HepG2 (cell line): ENCODE measurements around the gene CDX2. TPM values are rescaled to one million over a fixed set of nuclear protein-coding genes. Genes with fewer than 3 reads are reported as not detected.

ENCODE experiments used
- ATAC-seq: fragments of 200-7000 bp; cut with Tn5 transposase; 3 replicates; pipeline ENCODE4 v1.9.1; 2020; ENCODE audit warnings: mild to moderate bottlenecking, moderate library complexity
- BruUV-seq: library from RNA; stranded (reverse); fragments of 400-500 nt; replicated peaks from 2 replicates; lab custom pipeline; 2021; lab: Mats Ljungman, UMichigan
- CTCF ChIA-PET: fragments of 300-600 bp; formaldehyde crosslinking; extraction: SDS; loops from one replicate; lab custom pipeline; 2021; ENCODE audit warnings: low total read pairs, inconsistent platforms, low intra/inter-chr PET ratio; lab: Yijun Ruan, JAX
- POLR2A ChIA-PET: fragments of 350-600 bp; sonication (Branson Sonifier 250); formaldehyde crosslinking; loops from one replicate; lab custom pipeline; 2020; ENCODE audit warnings: antibody characterized with exemption, inconsistent platforms; lab: Yijun Ruan, JAX
- DNase-seq: peaks from one replicate; pipeline ENCODE4 v3.0.0-alpha.2; 2015; ENCODE audit warnings: low spot score
- FAIRE-seq: peaks from 3 replicates; lab custom pipeline; 2011; peaks lifted over from hg19 to GRCh38; lab: Jason Lieb, UNC
- H2AFZ ChIP-seq: one replicate; pipeline ENCODE4 v1.6.1; 2011; ENCODE audit warnings: low read length, inconsistent platforms
- H3K27ac ChIP-seq: fragments of 300-600 bp; 3 replicates; pipeline ENCODE4 v1.8.0; 2011; ENCODE audit warnings: mixed run types, mild to moderate bottlenecking, mixed read lengths, low read length, inconsistent platforms; ENCODE audit not compliant: insufficient read depth; ENCODE audit errors: extremely low read length
- H3K27me3 ChIP-seq, 2 experiments: fragments of 200-600 bp in 1 of 2; 2 replicates in 1 of 2; 3 replicates in 1 of 2; pipeline versions ENCODE4 v1.6.0 to v1.8.0; 2011; ENCODE audit warnings: low read length in 2 of 2, mild to moderate bottlenecking in 2 of 2, moderate library complexity in 2 of 2, inconsistent platforms in 1 of 2; ENCODE audit not compliant: insufficient read depth in 2 of 2, control insufficient read depth in 1 of 2
- H3K36me3 ChIP-seq, 2 experiments: fragments of 200-600 bp in 1 of 2; replicated peaks in 1 of 2; 2 replicates in 1 of 2; 3 replicates in 1 of 2; pipeline versions ENCODE4 v1.5.1 to v1.8.0; 2011; ENCODE audit warnings: low read length in 2 of 2, inconsistent platforms in 1 of 2; ENCODE audit not compliant: insufficient read depth in 2 of 2, control insufficient read depth in 1 of 2
- H3K4me1 ChIP-seq: 2 replicates; pipeline ENCODE4 v1.5.1; 2012; ENCODE audit warnings: low read length, inconsistent platforms; ENCODE audit not compliant: insufficient read depth
- H3K4me2 ChIP-seq: 2 replicates; pipeline ENCODE4 v1.6.0; 2011; ENCODE audit warnings: low read depth, low read length, inconsistent platforms
- H3K4me3 ChIP-seq, 3 experiments: fragments of 200-600 bp in 1 of 3; sonication (generic), shearing (Covaris generic) in 1 of 3; replicated peaks in 1 of 3; 2 replicates each; pipeline ENCODE4 v1.5.1; 2011 to 2016; ENCODE audit warnings: low read length in 3 of 3, inconsistent platforms in 2 of 3, low read depth in 2 of 3, mild to moderate bottlenecking in 2 of 3, control low read depth in 1 of 3, mixed read lengths in 1 of 3; ENCODE audit not compliant: insufficient read depth in 1 of 3
- H3K79me2 ChIP-seq: one replicate; pipeline ENCODE4 v1.6.1; 2011; ENCODE audit warnings: low read length, inconsistent platforms; ENCODE audit not compliant: insufficient read depth
- H3K9ac ChIP-seq: 2 replicates; pipeline ENCODE4 v1.6.0; 2011; ENCODE audit warnings: mild to moderate bottlenecking, low read depth, low read length, inconsistent platforms; ENCODE audit not compliant: insufficient read depth
- H3K9me3 ChIP-seq: 2 replicates; pipeline ENCODE4 v1.5.1; 2012; ENCODE audit warnings: mild to moderate bottlenecking, low read length
- H4K20me1 ChIP-seq: 2 replicates; pipeline ENCODE4 v1.6.0; 2011; ENCODE audit warnings: inconsistent platforms, mild to moderate bottlenecking, low read length, moderate library complexity; ENCODE audit not compliant: insufficient read depth
- PPARG ChIP-seq: conservative IDR thresholded peaks from 2 replicates; pipeline ENCODE4 v1.6.1; 2016; ENCODE audit warnings: missing biosample characterization, missing genetic modification reagents
- SATB2 ChIP-seq: sonication (generic); formaldehyde crosslinking; IDR thresholded peaks from 2 replicates; pipeline ENCODE4 v1.5.0; 2020; ENCODE audit warnings: missing genetic modification reagents
- SNAI1 ChIP-seq: sonication (generic); formaldehyde crosslinking; IDR thresholded peaks from 2 replicates; pipeline ENCODE4 v1.5.0; 2020; ENCODE audit warnings: mild to moderate bottlenecking, missing genetic modification reagents, borderline replicate concordance
- SP1 ChIP-seq, 2 experiments: fragments of 450-650 bp in 1 of 2; sonication (generic) in 1 of 2; formaldehyde crosslinking in 1 of 2; IDR thresholded peaks; 2 replicates each; pipeline versions ENCODE4 v1.4.0 to v1.6.1; 2016 to 2020; ENCODE audit warnings: missing genetic modification reagents in 1 of 2
- SRSF4 ChIP-seq: fragments of 200-400 bp; formaldehyde crosslinking; IDR thresholded peaks from one replicate; pipeline ENCODE4 v1.6.1; 2018; ENCODE audit warnings: mild to moderate bottlenecking, low read depth, low read length, moderate library complexity; ENCODE audit not compliant: poor library complexity, severe bottlenecking
- THYN1 ChIP-seq: sonication (generic); formaldehyde crosslinking; IDR thresholded peaks from 2 replicates; pipeline ENCODE4 v1.8.1; 2023; ENCODE audit warnings: low read depth, mild to moderate bottlenecking, moderate library complexity, missing genetic modification reagents, borderline replicate concordance
- TRIM24 ChIP-seq: sonication (generic); formaldehyde crosslinking; IDR thresholded peaks from 2 replicates; pipeline ENCODE4 v1.8.0; 2022; ENCODE audit warnings: mild to moderate bottlenecking, missing genetic modification reagents
- ZEB1 ChIP-seq: IDR thresholded peaks from 2 replicates; pipeline ENCODE4 v1.6.1; 2012; ENCODE audit warnings: mild to moderate bottlenecking, low read depth, inconsistent platforms; ENCODE audit not compliant: insufficient replicate concordance
- ZMYM2 ChIP-seq: sonication (generic); formaldehyde crosslinking; IDR thresholded peaks from 2 replicates; pipeline ENCODE4 v1.8.0; 2022; ENCODE audit warnings: mild to moderate bottlenecking, missing genetic modification reagents
- ZNF10 ChIP-seq: sonication (generic); formaldehyde crosslinking; IDR thresholded peaks from 2 replicates; pipeline ENCODE4 v1.4.0; 2020; ENCODE audit warnings: mild to moderate bottlenecking, low read depth, missing genetic modification reagents, borderline replicate concordance
- ZNF501 ChIP-seq: sonication (generic); formaldehyde crosslinking; IDR thresholded peaks from 2 replicates; pipeline ENCODE4 v1.5.1; 2020; ENCODE audit warnings: mild to moderate bottlenecking, moderate library complexity, missing genetic modification reagents
- ZSCAN20 ChIP-seq: sonication (generic); formaldehyde crosslinking; IDR thresholded peaks from 2 replicates; pipeline ENCODE4 v1.4.0; 2020; ENCODE audit warnings: missing genetic modification reagents, mild to moderate bottlenecking, borderline replicate concordance
- WGBS: methylation state at CpG from one replicate; pipeline ENCODE4 v1.1.6; 2017; ENCODE audit warnings: low lambda C conversion rate; 5-methylcytosine and 5-hydroxymethylcytosine counted together
- in situ Hi-C: cut with HindIII; loops from 2 replicates; pipeline ENCODE4 v1.10.0; 2017; ENCODE audit warnings: low pct_unique_long_range_greater_than_20kb; ENCODE audit not compliant: extremely low pct_ligation_motif_present
- intact Hi-C: fragments of 100-400 bp; cut with micrococcal nuclease; formaldehyde crosslinking; loops from one replicate; pipeline ENCODE4 v1.10.0; 2022; ENCODE audit not compliant: unreplicated experiment
- polyA plus RNA-seq, 8 experiments: library from polyadenylated mRNA; depleted of rRNA in 3 of 8; stranded (reverse) in 7 of 8; unstranded in 1 of 8; fragments of >200 nt; fragmentation: Illumina TruSeq in 4 of 8; extraction: Trizol in 4 of 8; gene quantifications; 2 replicates each; pipeline versions ENCODE4 v1.2.1 to v1.2.3, GENCODE V29; 2011 to 2016; ENCODE audit warnings: low read depth in 4 of 8, missing spikeins in 1 of 8, mixed read lengths in 1 of 8; ENCODE audit not compliant: insufficient read depth in 1 of 8
- total RNA-seq, 5 experiments: library from RNA; depleted of rRNA; stranded (reverse); fragments of >200 nt; fragmentation: Illumina TruSeq; extraction: Trizol; gene quantifications; 2 replicates each; pipeline ENCODE4 v1.2.3, GENCODE V29; 2016; ENCODE audit warnings: low read depth in 1 of 5
- TF ChIP-seq, protein P1 (sequence below): sonication (generic); formaldehyde crosslinking; IDR thresholded peaks from 2 replicates; pipeline ENCODE4 v1.4.0; 2020; ENCODE audit warnings: missing genetic modification reagents
- TF ChIP-seq, protein P2 (sequence below): sonication (generic); formaldehyde crosslinking; IDR thresholded peaks from 2 replicates; pipeline ENCODE4 v1.5.1; 2020; ENCODE audit warnings: mild to moderate bottlenecking, missing genetic modification reagents, moderate library complexity
- TF ChIP-seq, protein P3 (sequence below): sonication (generic); formaldehyde crosslinking; conservative IDR thresholded peaks from 2 replicates; pipeline ENCODE4 v1.8.1; 2023; ENCODE audit warnings: missing genetic modification reagents

CDX2 gene
- total and polyA plus RNA-seq, 2 of the 13 experiments (the other 11 are each of a cell fraction or from before 2014, with no cell fraction given) = 0.04 TPM; not detected in 1

DNA sequence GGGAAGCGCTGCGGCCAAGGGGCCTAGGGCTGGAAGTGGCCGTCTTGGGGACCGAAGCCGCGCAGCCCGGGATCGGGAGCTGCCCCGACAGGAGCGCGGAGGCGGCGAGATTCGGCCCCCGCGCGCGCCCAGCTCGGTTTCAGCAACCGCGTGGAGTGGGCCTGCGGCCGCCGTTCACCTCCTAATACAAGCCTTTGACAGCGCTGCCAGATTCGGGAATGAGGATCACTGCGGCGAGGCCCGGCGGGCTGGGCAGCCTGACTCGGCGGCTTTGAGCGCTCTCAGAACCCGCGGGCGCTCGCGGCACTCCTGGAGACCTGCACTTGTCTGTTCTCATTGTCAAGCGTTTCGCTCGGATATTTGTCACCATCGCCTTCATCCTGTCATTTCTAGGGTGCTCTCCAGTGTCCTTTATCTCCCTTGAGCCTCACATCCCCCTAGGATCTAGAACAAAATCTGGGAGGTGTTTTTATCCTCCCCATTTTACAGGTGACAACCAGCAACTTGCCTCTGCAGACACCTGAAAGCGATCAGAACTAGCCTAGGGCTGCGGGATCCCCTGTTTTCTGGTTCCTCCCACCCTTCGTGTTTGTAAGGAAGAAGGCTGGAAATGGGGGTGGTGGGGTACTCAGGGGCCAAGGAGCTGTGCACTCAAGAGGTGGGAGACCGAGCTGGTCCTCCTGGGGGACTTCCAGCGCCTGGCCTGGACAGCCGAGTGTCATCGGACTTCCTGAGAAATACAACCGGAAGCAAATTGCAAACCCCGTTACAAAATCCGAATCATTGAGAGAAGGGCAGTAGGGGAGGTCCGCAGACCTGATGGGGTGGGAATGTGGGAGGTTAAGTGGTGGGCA is 1.5 kb upstream of the CDX2 start:
- FAIRE-seq (no peak), ATAC-seq (no peak)
- no peak overlapping the region for H3K9ac ChIP-seq
- TF ChIP-seq ZSCAN20 (CRISPR knock-in tag) (no peak), SATB2 (no peak), PPARG (CRISPR knock-in tag) (no peak), SP1 (IDR thresholded peaks at IDR 0.05) (no peak), SP1 (CRISPR knock-in tag; IDR thresholded peaks at IDR 0.05) (no peak), ZNF501 (CRISPR knock-in tag) (no peak), SRSF4 (no peak), THYN1 (CRISPR knock-in tag) (no peak), TRIM24 (no peak), SNAI1 (no peak), ZMYM2 (CRISPR knock-in tag) (no peak), ZEB1 (no peak), ZNF10 (CRISPR knock-in tag) (no peak)
- TF ChIP-seq, protein P1, sequence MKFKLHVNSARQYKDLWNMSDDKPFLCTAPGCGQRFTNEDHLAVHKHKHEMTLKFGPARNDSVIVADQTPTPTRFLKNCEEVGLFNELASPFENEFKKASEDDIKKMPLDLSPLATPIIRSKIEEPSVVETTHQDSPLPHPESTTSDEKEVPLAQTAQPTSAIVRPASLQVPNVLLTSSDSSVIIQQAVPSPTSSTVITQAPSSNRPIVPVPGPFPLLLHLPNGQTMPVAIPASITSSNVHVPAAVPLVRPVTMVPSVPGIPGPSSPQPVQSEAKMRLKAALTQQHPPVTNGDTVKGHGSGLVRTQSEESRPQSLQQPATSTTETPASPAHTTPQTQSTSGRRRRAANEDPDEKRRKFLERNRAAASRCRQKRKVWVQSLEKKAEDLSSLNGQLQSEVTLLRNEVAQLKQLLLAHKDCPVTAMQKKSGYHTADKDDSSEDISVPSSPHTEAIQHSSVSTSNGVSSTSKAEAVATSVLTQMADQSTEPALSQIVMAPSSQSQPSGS (CRISPR knock-in tag) = no peak
- TF ChIP-seq, protein P2, sequence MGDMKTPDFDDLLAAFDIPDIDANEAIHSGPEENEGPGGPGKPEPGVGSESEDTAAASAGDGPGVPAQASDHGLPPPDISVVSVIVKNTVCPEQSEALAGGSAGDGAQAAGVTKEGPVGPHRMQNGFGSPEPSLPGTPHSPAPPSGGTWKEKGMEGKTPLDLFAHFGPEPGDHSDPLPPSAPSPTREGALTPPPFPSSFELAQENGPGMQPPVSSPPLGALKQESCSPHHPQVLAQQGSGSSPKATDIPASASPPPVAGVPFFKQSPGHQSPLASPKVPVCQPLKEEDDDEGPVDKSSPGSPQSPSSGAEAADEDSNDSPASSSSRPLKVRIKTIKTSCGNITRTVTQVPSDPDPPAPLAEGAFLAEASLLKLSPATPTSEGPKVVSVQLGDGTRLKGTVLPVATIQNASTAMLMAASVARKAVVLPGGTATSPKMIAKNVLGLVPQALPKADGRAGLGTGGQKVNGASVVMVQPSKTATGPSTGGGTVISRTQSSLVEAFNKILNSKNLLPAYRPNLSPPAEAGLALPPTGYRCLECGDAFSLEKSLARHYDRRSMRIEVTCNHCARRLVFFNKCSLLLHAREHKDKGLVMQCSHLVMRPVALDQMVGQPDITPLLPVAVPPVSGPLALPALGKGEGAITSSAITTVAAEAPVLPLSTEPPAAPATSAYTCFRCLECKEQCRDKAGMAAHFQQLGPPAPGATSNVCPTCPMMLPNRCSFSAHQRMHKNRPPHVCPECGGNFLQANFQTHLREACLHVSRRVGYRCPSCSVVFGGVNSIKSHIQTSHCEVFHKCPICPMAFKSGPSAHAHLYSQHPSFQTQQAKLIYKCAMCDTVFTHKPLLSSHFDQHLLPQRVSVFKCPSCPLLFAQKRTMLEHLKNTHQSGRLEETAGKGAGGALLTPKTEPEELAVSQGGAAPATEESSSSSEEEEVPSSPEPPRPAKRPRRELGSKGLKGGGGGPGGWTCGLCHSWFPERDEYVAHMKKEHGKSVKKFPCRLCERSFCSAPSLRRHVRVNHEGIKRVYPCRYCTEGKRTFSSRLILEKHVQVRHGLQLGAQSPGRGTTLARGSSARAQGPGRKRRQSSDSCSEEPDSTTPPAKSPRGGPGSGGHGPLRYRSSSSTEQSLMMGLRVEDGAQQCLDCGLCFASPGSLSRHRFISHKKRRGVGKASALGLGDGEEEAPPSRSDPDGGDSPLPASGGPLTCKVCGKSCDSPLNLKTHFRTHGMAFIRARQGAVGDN = no peak
- TF ChIP-seq, protein P3, sequence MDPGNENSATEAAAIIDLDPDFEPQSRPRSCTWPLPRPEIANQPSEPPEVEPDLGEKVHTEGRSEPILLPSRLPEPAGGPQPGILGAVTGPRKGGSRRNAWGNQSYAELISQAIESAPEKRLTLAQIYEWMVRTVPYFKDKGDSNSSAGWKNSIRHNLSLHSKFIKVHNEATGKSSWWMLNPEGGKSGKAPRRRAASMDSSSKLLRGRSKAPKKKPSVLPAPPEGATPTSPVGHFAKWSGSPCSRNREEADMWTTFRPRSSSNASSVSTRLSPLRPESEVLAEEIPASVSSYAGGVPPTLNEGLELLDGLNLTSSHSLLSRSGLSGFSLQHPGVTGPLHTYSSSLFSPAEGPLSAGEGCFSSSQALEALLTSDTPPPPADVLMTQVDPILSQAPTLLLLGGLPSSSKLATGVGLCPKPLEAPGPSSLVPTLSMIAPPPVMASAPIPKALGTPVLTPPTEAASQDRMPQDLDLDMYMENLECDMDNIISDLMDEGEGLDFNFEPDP (CRISPR knock-in tag) = no peak

More for the DNA sequence above, 1.5 kb upstream of the CDX2 start:
- in situ Hi-C loops (loop anchor here (10.0 to 25.0 kb wide), 2 partner anchors 606 to 1008 kb away; no protein-coding TSS in a partner anchor), intact Hi-C loops (no loop called here)
- Histone ChIP-seq H2AFZ (no peak overlapping the region), H3K4me3 (no peak overlapping the region), H3K4me2 (no peak overlapping the region), H3K27me3 (peaks cover 17 to 77% of the 10 kb centered on the region in 2 experiments), H4K20me1 (no peaks in the 10 kb centered on the region), H3K79me2 (no peaks in the 10 kb centered on the region), H3K9me3 (no peaks in the 10 kb centered on the region), H3K4me1 (peaks cover 21% of the 10 kb centered on the region; the same call in 1 of the 2 replicates), H3K27ac (no peak overlapping the region), H3K36me3 (no peaks in the 10 kb centered on the region)
- BruUV-seq = no TSS peak
- no peak for DNase-seq
- 82% methylated on average over 33 of the region's 53 CpGs for WGBS
- CTCF ChIA-PET = no interaction called here
- POLR2A ChIA-PET = no interaction called here
